GM20000 (cell line): ENCODE results near the gene GID8.

Experiments
- DNase-seq: peaks from one replicate; pipeline ENCODE4 v3.0.0; 2012; ENCODE audit warnings: low spot score
- TF ChIP-seq, protein P1 (sequence below): IDR thresholded peaks from 2 replicates; pipeline ENCODE4 v1.5.1; 2012; ENCODE audit warnings: mild to moderate bottlenecking, control low read depth; ENCODE audit errors: extremely low read depth, missing control alignments

The GID8 gene

DNA sequence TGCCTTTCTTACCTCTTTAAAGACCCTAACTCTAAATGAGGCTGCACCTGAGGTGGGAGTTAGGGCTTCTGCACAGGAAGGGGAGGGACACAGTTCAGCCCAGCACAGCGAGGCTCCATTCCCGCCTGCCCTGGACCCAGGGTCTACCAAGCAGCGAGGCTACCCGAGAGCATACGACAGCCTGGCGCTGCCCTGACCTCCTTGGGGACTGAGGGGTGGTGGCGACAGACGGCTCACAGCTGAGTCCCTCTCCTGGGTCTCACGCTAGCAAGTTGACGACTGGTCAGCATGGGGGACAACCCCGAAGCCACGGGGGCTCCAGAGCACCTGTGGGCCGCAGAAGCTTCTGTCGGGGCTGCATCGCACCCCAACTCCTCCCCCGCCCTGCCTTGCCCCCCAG is 38.9 kb downstream of the GID8 start:
- DNase-seq = no peak
- TF ChIP-seq, protein P1, sequence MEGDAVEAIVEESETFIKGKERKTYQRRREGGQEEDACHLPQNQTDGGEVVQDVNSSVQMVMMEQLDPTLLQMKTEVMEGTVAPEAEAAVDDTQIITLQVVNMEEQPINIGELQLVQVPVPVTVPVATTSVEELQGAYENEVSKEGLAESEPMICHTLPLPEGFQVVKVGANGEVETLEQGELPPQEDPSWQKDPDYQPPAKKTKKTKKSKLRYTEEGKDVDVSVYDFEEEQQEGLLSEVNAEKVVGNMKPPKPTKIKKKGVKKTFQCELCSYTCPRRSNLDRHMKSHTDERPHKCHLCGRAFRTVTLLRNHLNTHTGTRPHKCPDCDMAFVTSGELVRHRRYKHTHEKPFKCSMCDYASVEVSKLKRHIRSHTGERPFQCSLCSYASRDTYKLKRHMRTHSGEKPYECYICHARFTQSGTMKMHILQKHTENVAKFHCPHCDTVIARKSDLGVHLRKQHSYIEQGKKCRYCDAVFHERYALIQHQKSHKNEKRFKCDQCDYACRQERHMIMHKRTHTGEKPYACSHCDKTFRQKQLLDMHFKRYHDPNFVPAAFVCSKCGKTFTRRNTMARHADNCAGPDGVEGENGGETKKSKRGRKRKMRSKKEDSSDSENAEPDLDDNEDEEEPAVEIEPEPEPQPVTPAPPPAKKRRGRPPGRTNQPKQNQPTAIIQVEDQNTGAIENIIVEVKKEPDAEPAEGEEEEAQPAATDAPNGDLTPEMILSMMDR = no peak

- peak; percentile 86 for DNase-seq
- TF ChIP-seq, protein P1 = no peak
Measured at GRCh38 chr20:62977613-62978560, 39.9 kb downstream of the GID8 start.

- DNase-seq = no peak
- TF ChIP-seq, protein P1 = no peak
Measured at GRCh38 chr20:62978561-62978943, 40.6 kb downstream of the GID8 start.

DNA sequence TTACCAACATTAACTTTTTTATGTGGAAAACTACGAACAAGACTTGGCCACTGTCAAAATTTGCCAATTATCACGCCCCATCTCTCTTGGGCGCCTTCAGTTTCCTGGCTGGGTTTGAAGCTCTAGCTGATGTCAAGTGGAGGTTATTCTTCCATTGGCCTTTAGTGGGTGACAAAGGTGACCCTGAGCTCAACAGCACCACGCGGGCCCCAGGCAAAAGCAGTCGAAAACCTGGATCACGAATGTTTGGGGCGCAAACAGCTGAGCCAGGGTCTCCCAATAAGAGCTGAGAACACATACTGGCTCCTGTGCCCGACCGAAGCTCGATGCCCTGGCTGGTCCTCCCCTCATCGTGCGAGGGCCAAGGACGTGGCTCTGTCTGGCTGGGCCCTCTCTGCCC is 41.4 kb downstream of the GID8 start:
- DNase-seq = no peak
- TF ChIP-seq, protein P1 = no peak

DNA sequence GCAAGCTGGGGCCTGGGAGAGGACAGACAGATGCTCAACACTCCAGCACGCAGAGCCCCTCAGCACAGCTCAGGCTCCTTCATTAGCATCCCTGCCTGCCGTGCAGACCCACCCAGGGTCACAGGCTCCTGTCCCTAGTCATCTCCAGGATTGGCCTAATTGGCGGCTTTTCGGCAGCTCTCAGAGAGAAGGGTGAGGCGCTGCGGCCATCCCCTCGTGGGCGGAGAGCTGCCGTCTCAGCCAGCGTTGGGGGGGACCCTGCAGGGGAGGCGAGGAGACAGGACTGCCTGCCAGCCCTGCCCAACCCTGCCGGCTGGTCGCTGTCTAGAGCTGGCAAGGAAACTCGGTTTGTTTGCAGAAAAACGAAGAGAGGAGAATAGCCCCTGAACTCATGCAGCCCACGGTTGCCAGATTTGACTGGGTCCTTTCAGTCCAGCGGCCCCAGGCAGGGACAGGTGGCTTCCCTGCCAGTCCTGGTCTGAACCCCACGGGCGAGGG is 42.0 kb downstream of the GID8 start:
- DNase-seq = no peak
- TF ChIP-seq, protein P1 = no peak

- no peak for DNase-seq
- TF ChIP-seq, protein P1 = no peak
Measured at GRCh38 chr20:62980380-62980960, 42.5 kb downstream of the GID8 start.

DNA sequence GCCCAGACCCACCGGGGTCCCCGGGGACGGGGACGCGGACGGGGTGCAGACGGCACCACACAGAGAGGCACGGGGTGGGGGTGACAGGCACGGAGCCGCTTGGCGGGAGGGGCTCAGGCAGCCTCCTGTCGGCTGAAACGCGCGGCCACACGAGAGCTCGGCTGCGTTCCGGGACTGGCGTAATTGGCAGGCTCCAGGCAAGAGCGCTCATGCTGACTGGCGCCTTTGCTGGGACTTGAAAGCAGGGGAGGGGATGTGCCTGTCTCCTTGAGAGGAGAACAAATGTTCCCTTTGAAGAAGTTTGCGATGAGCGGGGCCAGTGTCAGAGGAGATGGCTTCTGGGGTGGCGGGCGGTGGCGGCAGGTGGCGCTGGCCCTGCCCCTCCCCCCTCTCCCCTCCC is 43.0 kb downstream of the GID8 start:
- no peak for DNase-seq

More for the DNA sequence above, 43.0 kb downstream of the GID8 start:
- TF ChIP-seq, protein P1 = no peak
